HT1080 (cell line): ENCODE results near the gene SLC1A1. TPM values are rescaled to one million over a fixed set of nuclear protein-coding genes. Genes with fewer than 3 reads are reported as not detected.
A peak's percentile ranks its signal among the peaks of the same experiment; 100 is the strongest.

Experiments
- DNase-seq: peaks from one replicate; pipeline ENCODE4 v3.0.0-alpha.2; 2015; ENCODE audit warnings: low read depth
- polyA plus RNA-seq, 2 experiments: library from polyadenylated mRNA; depleted of rRNA; stranded (reverse); fragments of >200 nt; gene quantifications; 2 replicates each; pipeline ENCODE4 v1.2.3, GENCODE V29; 2015
- total RNA-seq: library from RNA; depleted of rRNA; stranded (reverse); fragments of >200 nt; shearing (Covaris generic); gene quantifications from 2 replicates; pipeline ENCODE4 v1.2.3, GENCODE V29; 2014; rRNA removed

The SLC1A1 gene
- total RNA-seq, result 0.10 and 0.13 TPM in 2 replicates
- 1.0 and 1.5 TPM in 2 replicates for polyA plus RNA-seq (2015; cell fraction: cytosol; rRNA removed)
- 2.1 and 2.4 TPM in 2 replicates for polyA plus RNA-seq (2015; cell fraction: nucleus; rRNA removed)

DNA sequence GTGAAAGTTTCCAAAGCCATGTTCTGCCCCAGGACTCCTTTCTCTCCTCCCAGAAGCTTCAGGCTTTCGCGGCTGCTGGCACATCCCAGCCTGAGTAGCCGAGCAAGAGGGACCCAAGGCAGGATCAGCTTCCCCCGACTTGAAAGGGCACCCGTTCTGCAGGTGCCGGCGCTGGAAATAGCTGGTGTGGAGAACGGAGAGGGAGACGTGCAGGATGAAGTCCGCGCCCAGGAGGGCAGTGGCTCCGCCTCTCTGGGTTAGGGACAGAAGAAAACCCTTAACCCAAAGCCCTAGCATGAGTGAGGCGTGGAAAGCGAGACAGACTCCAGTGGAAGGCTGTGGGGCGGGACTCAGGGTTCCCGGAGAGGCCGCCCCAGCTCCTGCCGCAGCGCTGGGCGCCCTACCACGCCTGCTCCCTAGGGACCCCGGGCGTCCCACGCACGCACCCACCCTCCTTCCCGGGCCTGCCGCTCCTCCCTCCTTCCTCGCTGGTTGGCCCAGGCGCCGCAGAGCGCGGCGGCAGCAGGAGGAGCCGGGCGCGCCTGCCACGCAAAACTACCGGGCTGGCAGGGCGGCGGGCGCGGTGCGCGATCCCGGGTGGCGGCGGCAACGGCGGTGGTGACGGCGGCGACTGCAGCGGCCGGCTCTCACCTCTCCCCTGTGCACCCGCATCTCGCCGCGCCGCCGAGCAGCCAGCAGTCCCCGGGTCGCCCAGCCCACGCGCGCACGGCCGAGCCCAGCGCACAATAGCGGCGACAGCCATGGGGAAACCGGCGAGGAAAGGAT, at the start of gene SLC1A1:
SLC1A1 (plus strand) TSS at position 550 of the 786 bp plus-strand sequence; CDS start at position 762, 212 bp downstream.
- DNase-seq, result peak; percentile 38

DNA sequence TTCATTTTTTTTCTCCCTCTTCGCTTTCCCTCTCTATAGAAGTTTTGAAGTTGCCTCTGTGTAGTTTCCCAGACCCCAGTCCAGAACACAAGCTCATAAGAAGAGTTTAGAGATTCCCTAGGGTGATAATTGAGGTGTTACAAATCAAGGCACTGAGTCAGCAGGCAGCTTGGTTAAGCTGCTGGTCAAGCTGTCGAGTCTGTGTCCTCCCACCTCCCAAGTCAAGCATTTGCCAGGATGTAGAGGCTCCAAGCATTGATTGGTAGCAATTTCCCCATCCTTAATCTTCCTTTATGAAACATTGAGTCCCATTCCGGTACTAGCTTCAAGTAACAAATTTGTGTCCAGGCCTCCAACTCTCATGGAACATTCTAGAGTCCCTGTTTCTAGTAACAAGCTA, 47.5 kb upstream of the SLC1A1 start:
- DNase-seq, result no peak

- DNase-seq, result no peak
Observed at GRCh38 chr9:4443439-4443838, 46.8 kb upstream of the SLC1A1 start.

DNA sequence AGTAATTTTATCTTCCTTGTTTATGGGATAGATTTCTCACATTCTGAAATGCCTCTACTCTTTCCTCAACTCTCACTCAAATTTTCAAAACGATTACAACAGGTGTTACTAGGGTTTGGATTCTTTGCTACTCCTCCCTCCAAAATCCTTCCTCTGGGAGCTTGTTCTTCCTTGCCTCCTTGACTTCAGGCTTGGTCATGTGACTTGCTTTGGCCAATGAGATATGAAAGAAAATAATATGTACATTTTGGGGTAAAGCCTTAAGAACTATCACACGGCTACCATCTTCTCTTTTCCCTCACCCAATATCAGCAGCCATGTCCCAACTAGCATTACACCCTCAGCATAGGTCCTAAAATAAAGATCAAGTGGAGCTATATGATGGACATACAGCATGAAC, 28.8 kb upstream of the SLC1A1 start:
- DNase-seq, result no peak

GRCh38 chr9:4463824-4464223, 26.4 kb upstream of the SLC1A1 start:
- no peak for DNase-seq

GRCh38 chr9:4464911-4465513, 25.3 kb upstream of the SLC1A1 start:
- DNase-seq, result no peak

- DNase-seq, result no peak
Observed at GRCh38 chr9:4465910-4466309, 24.4 kb upstream of the SLC1A1 start.

DNA sequence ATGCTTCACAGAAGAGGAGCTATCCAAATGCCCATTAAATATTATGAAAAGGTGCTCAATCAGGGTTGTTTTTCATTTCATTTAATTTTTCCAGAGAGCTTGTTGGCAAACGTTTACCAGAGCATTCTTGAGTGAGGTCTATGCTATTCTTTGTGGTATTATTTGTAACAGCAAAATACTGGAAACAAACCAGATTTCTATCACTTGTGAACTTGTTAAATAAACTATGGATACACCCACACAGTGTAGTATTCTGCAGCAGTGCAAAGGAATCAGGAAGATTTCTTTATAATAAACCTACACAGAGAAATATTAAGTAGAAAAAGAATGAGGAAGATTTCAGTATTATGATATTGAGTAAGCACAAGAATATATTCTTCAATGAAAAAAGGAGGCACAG, 15.0 kb upstream of the SLC1A1 start:
- DNase-seq, result no peak

DNA sequence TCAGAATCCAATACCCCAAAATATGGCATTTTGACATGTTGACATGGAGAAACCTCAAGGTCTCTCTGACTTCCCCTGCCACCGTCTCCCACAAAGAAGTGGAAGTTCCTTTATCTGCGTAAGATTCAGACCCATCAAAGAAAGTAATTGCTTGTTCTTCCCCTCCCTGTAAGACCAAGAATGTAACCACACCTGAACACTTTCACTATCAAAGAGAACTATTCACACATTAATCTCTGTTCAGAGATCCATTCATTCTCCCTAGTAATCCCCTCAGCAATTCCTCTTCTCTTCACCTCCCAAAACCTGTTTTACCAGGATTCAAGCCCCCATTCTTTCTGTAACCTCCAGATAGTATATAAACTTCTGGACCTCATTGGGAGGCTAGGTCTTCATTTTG, 4.1 kb upstream of the SLC1A1 start:
- no peak for DNase-seq

DNA sequence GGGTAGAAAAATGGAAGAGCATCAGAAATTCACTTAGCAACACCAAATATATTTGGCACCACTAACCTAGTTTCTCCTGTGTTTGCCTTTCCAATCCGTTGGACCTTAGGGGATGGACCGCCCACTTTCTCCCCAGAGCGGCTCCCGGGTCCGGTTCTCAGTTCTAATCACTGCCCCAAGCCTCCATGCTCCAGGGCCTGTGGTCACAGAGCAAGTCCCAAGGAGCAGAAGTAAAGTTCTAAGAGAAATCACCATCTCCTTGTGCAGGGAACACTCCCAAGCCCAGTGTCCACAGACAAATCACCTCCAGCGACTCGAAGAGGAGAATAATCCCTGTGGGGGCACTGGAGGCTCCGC, 728 bp upstream of the SLC1A1 start:
- DNase-seq, result no peak

GRCh38 chr9:4490705-4491625, 697 bp downstream of the SLC1A1 start:
- no peak for DNase-seq

DNA sequence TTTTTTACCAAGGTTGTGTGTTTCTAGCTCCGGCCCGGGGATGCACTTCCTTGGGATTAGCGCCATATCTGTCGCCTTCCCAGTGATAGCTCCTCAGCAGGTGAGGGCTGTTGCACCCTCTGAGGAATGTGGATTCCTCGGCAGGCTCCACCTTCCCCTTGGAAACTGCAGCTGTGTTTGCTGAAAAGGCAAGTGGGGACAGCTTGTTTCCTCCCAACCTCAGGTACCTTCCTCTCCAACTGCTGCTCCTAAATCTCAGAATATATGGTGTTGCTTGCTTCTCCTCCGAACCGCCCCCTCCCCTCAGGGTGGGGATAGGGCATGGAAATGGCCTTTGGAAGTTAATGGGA, 1.3 kb downstream of the SLC1A1 start:
- no peak for DNase-seq

DNA sequence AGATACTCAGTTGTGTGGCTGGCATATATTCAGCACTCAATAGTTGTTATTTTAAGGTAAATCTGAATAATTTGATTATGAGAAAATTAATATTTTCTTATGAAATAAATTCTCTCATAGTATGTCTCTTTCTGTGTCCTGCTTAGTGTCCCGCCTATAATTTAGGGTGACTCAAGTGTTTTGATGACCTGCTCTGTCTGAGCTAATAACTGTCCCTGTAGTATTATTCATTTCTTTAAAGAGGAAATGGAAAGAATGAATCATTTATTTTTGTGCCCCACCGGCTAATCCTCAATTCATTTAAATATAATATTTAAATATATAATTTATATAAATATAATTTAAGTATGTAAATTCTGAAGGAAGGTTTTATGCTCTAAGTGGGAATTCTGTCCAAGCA, 4.1 kb downstream of the SLC1A1 start:
- no peak for DNase-seq

- DNase-seq, result no peak
Observed at GRCh38 chr9:4494806-4495205, 4.5 kb downstream of the SLC1A1 start.

GRCh38 chr9:4495537-4495936, 5.3 kb downstream of the SLC1A1 start:
- no peak for DNase-seq

- no peak for DNase-seq
Observed at GRCh38 chr9:4496497-4496896, 6.2 kb downstream of the SLC1A1 start.

GRCh38 chr9:4497395-4497794, 7.1 kb downstream of the SLC1A1 start:
- no peak for DNase-seq

DNA sequence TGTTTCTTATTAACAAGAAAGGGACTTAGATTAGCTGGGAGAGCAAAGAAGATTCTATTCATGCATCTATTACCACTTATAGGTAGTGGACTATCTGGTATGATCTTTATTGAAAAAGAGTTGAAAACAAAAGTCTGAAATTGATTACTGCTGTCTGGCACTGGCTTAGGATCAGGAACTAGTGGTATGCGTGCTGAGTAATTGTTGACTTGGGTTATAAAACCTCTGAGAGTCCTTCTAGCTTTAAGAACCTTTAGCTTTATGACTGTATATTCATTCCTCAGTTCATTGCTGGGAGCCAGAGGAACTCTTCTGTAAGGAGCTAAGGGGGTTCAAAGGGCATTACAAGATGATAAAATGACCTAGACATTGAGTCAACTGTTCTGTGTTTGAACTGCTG, 7.6 kb downstream of the SLC1A1 start:
- no peak for DNase-seq

DNA sequence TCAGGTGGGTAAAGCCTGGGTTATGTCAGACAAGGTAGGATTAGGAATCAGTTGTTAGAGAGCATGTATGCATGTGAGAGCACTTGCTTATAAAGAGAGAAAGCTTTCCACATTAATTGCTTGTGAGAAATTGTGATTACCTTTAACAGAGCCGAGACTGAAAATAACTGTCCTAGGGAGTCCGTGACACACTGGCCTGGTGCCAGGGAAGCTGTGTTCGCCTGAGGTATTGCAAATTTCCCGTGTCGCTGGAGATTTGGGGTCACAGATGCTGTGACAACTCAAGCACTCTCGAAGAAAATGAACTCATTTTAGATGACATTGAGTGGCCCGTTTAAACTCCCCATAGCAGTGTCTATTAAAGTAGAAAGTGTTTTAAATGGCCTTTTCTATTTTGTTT, 9.6 kb downstream of the SLC1A1 start:
- no peak for DNase-seq

DNA sequence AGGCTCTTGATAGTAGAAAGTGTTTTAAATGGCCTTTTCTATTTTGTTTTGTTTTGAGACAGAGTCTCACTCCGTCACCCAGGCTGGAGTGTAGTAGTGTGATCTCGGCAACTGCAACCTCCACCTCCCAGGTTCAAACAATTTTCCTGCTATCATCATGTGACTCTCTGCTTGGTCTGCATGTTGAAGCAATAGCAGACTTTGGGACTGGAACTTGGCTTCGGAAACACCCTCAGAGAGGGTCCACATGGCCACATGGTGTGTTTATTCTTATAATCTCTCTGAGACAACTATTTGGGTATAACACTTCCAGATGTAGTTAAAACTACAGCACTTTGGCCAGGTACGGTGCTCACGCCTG, 10.9 kb downstream of the SLC1A1 start:
- DNase-seq, result no peak

- DNase-seq, result no peak
Observed at GRCh38 chr9:4502444-4502843, 12.2 kb downstream of the SLC1A1 start.

- no peak for DNase-seq
Observed at GRCh38 chr9:4503103-4503502, 12.8 kb downstream of the SLC1A1 start.
